GM12875 (cell line): ENCODE results near the gene LRRC55.

ENCODE experiments used
- H3K4me3 ChIP-seq: one replicate; pipeline ENCODE4 v1.5.1; 2011; ENCODE audit warnings: low read depth, low read length, control low read depth
- CTCF ChIP-seq: IDR thresholded peaks from 2 replicates; pipeline ENCODE4 v1.5.1; 2011; ENCODE audit warnings: low read depth, mild to moderate bottlenecking, control low read depth, inconsistent platforms, low read length, moderate library complexity, borderline replicate concordance; ENCODE audit not compliant: insufficient read depth

The LRRC55 gene

DNA sequence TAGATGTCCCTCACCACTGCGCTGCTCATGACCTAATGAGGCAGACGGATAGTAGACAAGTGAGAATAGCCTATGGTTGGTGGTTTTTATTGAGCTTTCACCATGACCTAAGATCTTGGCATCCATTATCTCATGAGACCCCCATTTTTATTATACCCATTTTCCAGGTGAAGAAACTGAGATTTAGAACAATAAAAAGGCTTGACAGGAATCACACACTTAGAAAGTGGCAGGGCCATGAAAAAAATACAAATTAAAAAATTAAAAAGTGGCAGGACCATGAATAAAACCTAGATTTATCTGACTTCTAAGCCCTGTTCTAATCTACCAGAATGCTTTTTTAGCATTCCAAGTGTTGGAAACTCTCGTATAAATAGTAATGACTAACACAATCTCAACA lies 1.1 kb downstream of the LRRC55 start:
- TF ChIP-seq CTCF = no peak
- H3K4me3 ChIP-seq = no peak overlapping the region

- TF ChIP-seq CTCF = no peak
- H3K4me3 ChIP-seq = no peak overlapping the region
Measured at GRCh38 chr11:57190548-57190947, 8.8 kb downstream of the LRRC55 start.

GRCh38 chr11:57191311-57192219 lies 9.8 kb downstream of the LRRC55 start:
- H3K4me3 ChIP-seq = no peak overlapping the region
- no peak for TF ChIP-seq CTCF

DNA sequence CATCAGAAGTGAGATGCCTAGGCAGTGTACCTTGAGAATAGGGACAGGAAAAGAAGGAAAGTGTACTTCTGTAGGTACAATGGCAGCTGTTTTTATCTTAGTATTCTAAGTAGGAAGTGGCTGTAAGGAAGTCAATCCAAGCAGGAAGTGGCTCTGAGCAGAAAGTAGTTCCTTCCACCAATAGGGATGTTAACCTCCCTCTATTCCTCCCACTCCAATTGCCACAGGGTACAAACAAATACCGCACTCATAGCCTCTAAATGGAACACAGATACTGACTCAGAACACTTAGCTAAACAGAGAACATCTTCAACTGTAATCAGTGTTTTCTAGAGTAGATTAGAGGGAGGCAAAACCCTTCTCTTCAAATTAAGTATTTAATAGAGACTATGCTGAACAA lies 10.6 kb downstream of the LRRC55 start:
- no peak for TF ChIP-seq CTCF
- no peak overlapping the region for H3K4me3 ChIP-seq

GRCh38 chr11:57196596-57196995 lies 14.8 kb downstream of the LRRC55 start:
- no peak overlapping the region for H3K4me3 ChIP-seq
- no peak for TF ChIP-seq CTCF

DNA sequence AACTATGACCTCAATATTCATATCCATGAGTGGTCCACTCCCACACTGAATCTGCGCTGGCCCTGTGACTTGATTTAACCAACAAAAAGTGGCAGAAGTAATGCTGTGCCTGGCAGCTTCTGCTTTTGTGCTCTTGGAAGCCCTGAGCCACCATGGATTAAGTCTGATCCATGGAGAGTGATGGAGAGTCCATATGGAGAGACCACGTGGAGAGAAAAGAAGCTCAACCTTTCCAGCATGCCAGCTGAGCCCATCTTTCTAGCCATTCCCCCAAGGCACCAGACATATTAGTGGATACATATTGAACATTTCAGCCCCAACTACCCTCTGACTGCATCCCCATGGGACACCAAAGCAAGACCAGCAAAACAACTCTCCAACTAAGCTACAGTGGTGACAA lies 16.0 kb downstream of the LRRC55 start:
- TF ChIP-seq CTCF = no peak
- no peak overlapping the region for H3K4me3 ChIP-seq

DNA sequence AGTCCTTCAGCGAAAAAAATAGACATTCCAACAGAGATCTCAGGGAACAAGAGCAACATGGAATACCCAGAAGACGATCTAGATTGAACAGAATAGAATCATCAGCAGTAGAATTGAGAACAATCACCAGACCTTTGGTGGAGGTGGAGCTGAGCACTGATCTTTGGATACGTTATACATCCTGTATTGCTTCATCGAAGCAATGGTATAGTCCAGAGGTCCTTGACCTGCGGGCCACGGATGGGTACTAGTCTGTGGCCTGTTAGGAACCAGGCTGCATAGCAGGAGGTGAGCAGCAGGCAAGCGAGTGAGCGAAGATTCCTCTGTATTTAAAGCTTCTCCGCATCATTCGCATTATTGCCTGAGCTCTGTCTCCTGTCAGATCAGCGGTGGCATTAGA lies 17.6 kb downstream of the LRRC55 start:
- TF ChIP-seq CTCF = no peak
- H3K4me3 ChIP-seq = no peak overlapping the region
